DMS 273 treated with DMSO at 0.1 percent for 48 hours (cell line): ENCODE measurements around the gene FCN3.

ENCODE experiments used
- DNase-seq: peaks from one replicate; lab custom pipeline; 2025; lab: John Stamatoyannopoulos, UW

FCN3 gene

GRCh38 chr1:27341525-27342252, 32.9 kb downstream of the FCN3 start, which contains the start of gene SYTL1:
SYTL1 (plus strand) TSS chr1:27342022; CDS start chr1:27345335, 3,313 bp downstream.
- DNase-seq: peak; percentile 47

- DNase-seq: no peak
Observed at GRCh38 chr1:27339213-27339612, 35.4 kb downstream of the FCN3 start.

- no peak for DNase-seq
Observed at GRCh38 chr1:27338751-27339150, 35.9 kb downstream of the FCN3 start.

- no peak for DNase-seq
Observed at GRCh38 chr1:27336756-27337155, 37.9 kb downstream of the FCN3 start.

GRCh38 chr1:27335506-27336422, 38.9 kb downstream of the FCN3 start:
- no peak for DNase-seq

GRCh38 chr1:27333717-27334279, 40.8 kb downstream of the FCN3 start:
- DNase-seq: no peak

GRCh38 chr1:27332536-27333281, 41.9 kb downstream of the FCN3 start:
- no peak for DNase-seq

- DNase-seq: no peak
Observed at GRCh38 chr1:27331922-27332321, 42.7 kb downstream of the FCN3 start.

GRCh38 chr1:27331426-27331825, 43.2 kb downstream of the FCN3 start:
- DNase-seq: no peak

- DNase-seq: no peak
Observed at GRCh38 chr1:27330786-27331185, 43.8 kb downstream of the FCN3 start.

GRCh38 chr1:27327964-27328363, 46.7 kb downstream of the FCN3 start:
- no peak for DNase-seq

GRCh38 chr1:27325286-27325685, 49.3 kb downstream of the FCN3 start:
- DNase-seq: no peak

- no peak for DNase-seq
Observed at GRCh38 chr1:27322569-27323240, 51.9 kb downstream of the FCN3 start.

- DNase-seq: peak; percentile 93
Observed at GRCh38 chr1:27321813-27322568, 52.6 kb downstream of the FCN3 start, which contains the start of gene TMEM222. TMEM222 (plus strand) TSS chr1:27322163; CDS start chr1:27322198, 35 bp downstream.
